HL-60/S4 treated with phorbol 12-myristate 13-acetate at 8.2 ng/mL for 4 days and 3 days (cell line): ENCODE data around the gene CCDC8.
"Not testable (repeated sequence)": the region's sequence is repeated elsewhere in the genome, so short reads cannot be mapped to it uniquely, and the experiment has no call there.

Experiments used
- in situ Hi-C: fragments of 300-500 bp; cut with MboI; formaldehyde crosslinking; loops from 2 replicates; pipeline ENCODE4 v1.15.0; 2022; ENCODE audit warnings: low sequenced_read_pairs

Gene CCDC8

GRCh38 chr19:46384396-46384795 lies 29.0 kb downstream of the CCDC8 start:
- in situ Hi-C loops: no loop called here

- in situ Hi-C loops: no loop called here
Measured at GRCh38 chr19:46383846-46384245, 29.5 kb downstream of the CCDC8 start.

GRCh38 chr19:46383171-46383815 lies 30.1 kb downstream of the CCDC8 start:
- in situ Hi-C loops: no loop called here

GRCh38 chr19:46381756-46382345 lies 31.5 kb downstream of the CCDC8 start:
- in situ Hi-C loops: no loop called here

GRCh38 chr19:46381346-46381745 lies 32.0 kb downstream of the CCDC8 start:
- in situ Hi-C loops: no loop called here

GRCh38 chr19:46380690-46381089 lies 32.7 kb downstream of the CCDC8 start:
- in situ Hi-C loops: no loop called here

GRCh38 chr19:46378268-46378667 lies 35.1 kb downstream of the CCDC8 start:
- in situ Hi-C loops: no loop called here

GRCh38 chr19:46376241-46377153 lies 36.9 kb downstream of the CCDC8 start:
- in situ Hi-C loops: no loop called here

GRCh38 chr19:46375476-46376067 lies 37.8 kb downstream of the CCDC8 start:
- in situ Hi-C loops: not testable (repeated sequence)

- in situ Hi-C loops: no loop called here
Measured at GRCh38 chr19:46374536-46375475, 38.6 kb downstream of the CCDC8 start.

- in situ Hi-C loops: no loop called here
Measured at GRCh38 chr19:46373491-46374359, 39.6 kb downstream of the CCDC8 start.

- in situ Hi-C loops: no loop called here
Measured at GRCh38 chr19:46372901-46373490, 40.4 kb downstream of the CCDC8 start.

GRCh38 chr19:46371371-46371901 lies 41.9 kb downstream of the CCDC8 start:
- in situ Hi-C loops: no loop called here

GRCh38 chr19:46369817-46370216 lies 43.5 kb downstream of the CCDC8 start:
- in situ Hi-C loops: no loop called here

- in situ Hi-C loops: no loop called here
Measured at GRCh38 chr19:46368116-46368515, 45.2 kb downstream of the CCDC8 start.

- in situ Hi-C loops: no loop called here
Measured at GRCh38 chr19:46367426-46367825, 45.9 kb downstream of the CCDC8 start.

GRCh38 chr19:46366620-46367292 lies 46.6 kb downstream of the CCDC8 start:
- in situ Hi-C loops: no loop called here

GRCh38 chr19:46365561-46365960 lies 47.8 kb downstream of the CCDC8 start:
- in situ Hi-C loops: no loop called here
